GM12878 (cell line): ENCODE results near the gene IFT52. TPM values are rescaled to one million over a fixed set of nuclear protein-coding genes. Genes with fewer than 3 reads are reported as not detected.

Experiments used
- ATAC-seq: fragments of 200-7000 bp; cut with Tn5 transposase; 3 replicates; pipeline ENCODE4 v1.9.1; 2020; ENCODE audit warnings: mild to moderate bottlenecking, moderate library complexity
- BruUV-seq: library from RNA; stranded (reverse); fragments of 400-500 nt; replicated peaks from 2 replicates; lab custom pipeline; 2021; lab: Mats Ljungman, UMichigan
- CTCF ChIA-PET: fragments of 300-600 bp; sonication (Branson Sonifier 250); formaldehyde crosslinking; extraction: SDS; loops from one replicate; lab custom pipeline; 2021; ENCODE audit warnings: inconsistent platforms; lab: Yijun Ruan, JAX
- POLR2A ChIA-PET: fragments of 350-600 bp; formaldehyde crosslinking; extraction: SDS; loops from one replicate; lab custom pipeline; 2021; ENCODE audit warnings: inconsistent platforms; lab: Charles Lee
- RAD21 ChIA-PET: fragments of 300-600 bp; sonication (Branson Sonifier 250); formaldehyde crosslinking; loops from one replicate; lab custom pipeline; 2023; ENCODE audit warnings: antibody characterized with exemption; ENCODE audit not compliant: unreplicated experiment; lab: Charles Lee
- SMC1A ChIA-PET: fragments of 300-600 bp; sonication (Branson Sonifier 250); formaldehyde crosslinking; loops from one replicate; lab custom pipeline; 2023; ENCODE audit not compliant: unreplicated experiment, uncharacterized antibody; lab: Charles Lee
- DNase-seq: peaks from one replicate; pipeline ENCODE4 v3.0.0-alpha.2; 2011; ENCODE audit warnings: low read depth, low spot score
- FAIRE-seq: peaks from 3 replicates; lab custom pipeline; 2011; peaks lifted over from hg19 to GRCh38; lab: Jason Lieb, UNC
- H2AFZ ChIP-seq: 2 replicates; pipeline ENCODE4 v1.6.0; 2011; ENCODE audit warnings: low read depth, low read length, control low read depth; ENCODE audit not compliant: control insufficient read depth
- H3K27ac ChIP-seq: 2 replicates; pipeline ENCODE4 v1.5.1; 2011; ENCODE audit warnings: control low read depth; ENCODE audit not compliant: control insufficient read depth, insufficient read depth
- H3K27me3 ChIP-seq, 2 experiments: replicated peaks in 1 of 2; 2 replicates each; pipeline versions ENCODE4 v1.6.0 to v1.6.1; 2011; ENCODE audit warnings: low read length in 1 of 2; ENCODE audit not compliant: control insufficient read depth in 2 of 2, insufficient read depth in 2 of 2
- H3K36me3 ChIP-seq, 2 experiments: 2 replicates each; pipeline ENCODE4 v1.5.1; 2011; ENCODE audit warnings: low read length in 1 of 2; ENCODE audit not compliant: control insufficient read depth in 2 of 2, insufficient read depth in 2 of 2
- H3K4me1 ChIP-seq: 2 replicates; pipeline ENCODE4 v1.6.1; 2011; ENCODE audit warnings: mild to moderate bottlenecking, low read length, moderate library complexity, mixed read lengths; ENCODE audit not compliant: control insufficient read depth, insufficient read depth
- H3K4me2 ChIP-seq: 2 replicates; pipeline ENCODE4 v1.6.0; 2011; ENCODE audit warnings: control low read depth; ENCODE audit not compliant: control insufficient read depth, insufficient read depth
- H3K4me3 ChIP-seq: fragments of 200-600 bp; sonication (generic); 2 replicates; pipeline ENCODE4 v1.5.1; 2016
- H3K79me2 ChIP-seq: 2 replicates; pipeline ENCODE4 v1.6.0; 2011; ENCODE audit warnings: low read length; ENCODE audit not compliant: control insufficient read depth, insufficient read depth
- H3K9ac ChIP-seq: 2 replicates; pipeline ENCODE4 v1.8.0; 2011; ENCODE audit warnings: low read length, control low read depth, mixed read lengths; ENCODE audit not compliant: control insufficient read depth, insufficient read depth
- H3K9me3 ChIP-seq: replicated peaks from 3 replicates; pipeline ENCODE4 v1.5.1; 2011; ENCODE audit warnings: mild to moderate bottlenecking, low read length; ENCODE audit not compliant: control insufficient read depth, insufficient read depth
- H4K20me1 ChIP-seq: 2 replicates; pipeline ENCODE4 v1.6.0; 2011; ENCODE audit not compliant: control insufficient read depth, insufficient read depth
- BMI1 ChIP-seq: fragments of 450-650 bp; IDR thresholded peaks from 2 replicates; pipeline ENCODE4 v1.6.1; 2016; ENCODE audit warnings: mild to moderate bottlenecking, moderate library complexity, borderline replicate concordance
- CREB1 ChIP-seq: IDR thresholded peaks from 2 replicates; pipeline ENCODE4 v1.6.1; 2012; ENCODE audit warnings: low read depth, mild to moderate bottlenecking, inconsistent platforms
- NR2C1 ChIP-seq: fragments of 450-650 bp; IDR thresholded peaks from 2 replicates; pipeline ENCODE4 v1.6.1; 2017; ENCODE audit warnings: antibody characterized with exemption, mild to moderate bottlenecking, moderate library complexity
- PAX8 ChIP-seq: fragments of 450-650 bp; IDR thresholded peaks from 2 replicates; pipeline ENCODE4 v1.6.1; 2017; ENCODE audit warnings: mild to moderate bottlenecking, moderate library complexity
- PRDM15 ChIP-seq: fragments of 450-650 bp; formaldehyde crosslinking; IDR thresholded peaks from 2 replicates; pipeline ENCODE4 v1.4.0; 2020; ENCODE audit warnings: mild to moderate bottlenecking, moderate library complexity
- RELB ChIP-seq: fragments of 450-650 bp; IDR thresholded peaks from 2 replicates; pipeline ENCODE4 v1.6.1; 2017; ENCODE audit warnings: low read depth, mild to moderate bottlenecking, moderate library complexity
- SMAD1 ChIP-seq: fragments of 450-650 bp; IDR thresholded peaks from 2 replicates; pipeline ENCODE4 v1.6.1; 2018; ENCODE audit warnings: mild to moderate bottlenecking, low read depth; ENCODE audit not compliant: partially characterized antibody
- SMAD5 ChIP-seq: IDR thresholded peaks from 2 replicates; pipeline ENCODE4 v1.6.1; 2016; ENCODE audit warnings: antibody characterized with exemption, low read depth
- WGBS: methylation state at CpG from one replicate; pipeline ENCODE4 v1.1.6; 2016; ENCODE audit warnings: low lambda C conversion rate; ENCODE audit not compliant: insufficient replicate concordance, insufficient coverage; ENCODE audit errors: missing lambda C conversion rate; 5-methylcytosine and 5-hydroxymethylcytosine counted together
- in situ Hi-C: fragments of 300-500 bp; cut with MboI; formaldehyde crosslinking; loops from 9 replicates; pipeline ENCODE4 v1.14.3; 2018; ENCODE audit warnings: mixed read lengths
- intact Hi-C: fragments of 100-400 bp; cut with micrococcal nuclease; formaldehyde crosslinking; loops from one replicate; pipeline ENCODE4 v1.14.2; 2022; ENCODE audit not compliant: unreplicated experiment
- polyA plus RNA-seq, 11 experiments: library from polyadenylated mRNA; depleted of rRNA in 4 of 11; unstranded in 6 of 11; stranded (reverse) in 5 of 11; fragments of >200 nt; fragmentation: Nextera tagmentation in 4 of 11; fragmentation: Illumina TruSeq in 1 of 11; extraction: Ambion mirVana in 4 of 11; extraction: Trizol in 1 of 11; gene quantifications; 1 replicate in 1 of 11; 2 replicates in 10 of 11; pipeline versions ENCODE4 v1.2.1 to v1.2.3, GENCODE V29; 2011 to 2016; ENCODE audit warnings: inconsistent platforms in 2 of 11, missing spikeins in 2 of 11, low read depth in 1 of 11
- total RNA-seq, 4 experiments: library from RNA; depleted of rRNA in 3 of 4; stranded (reverse); fragments of >200 nt in 3 of 4; fragmentation: Illumina TruSeq in 1 of 4; extraction: Trizol in 1 of 4; gene quantifications; 2 replicates each; pipeline versions ENCODE4 v1.2.1 to v1.2.3, GENCODE V29; 2013 to 2021

IFT52 gene
- total and polyA plus RNA-seq, 10 of the 15 experiments (the other 5 are each of a cell fraction or from before 2014, with no cell fraction given) = 18.1 to 30.5 (median 26.0) TPM

GRCh38 chr20:43636429-43636828, 45.7 kb downstream of the IFT52 start:
- WGBS = 96% methylated on average over 2 of the region's 2 CpGs
- in situ Hi-C loops = no loop called here
- no peak overlapping the region for H3K9ac ChIP-seq
- TF ChIP-seq SMAD5 (no peak), PAX8 (no peak), CREB1 (no peak), BMI1 (no peak), NR2C1 (no peak), RELB (no peak), PRDM15 (CRISPR knock-in tag) (no peak), SMAD1 (no peak)
- FAIRE-seq (no peak), ATAC-seq (no peak), DNase-seq (no peak)
- ChIA-PET CTCF (interaction anchor here (1.2 kb wide), 1 partner anchor 55 kb away, joined by 3 read pairs; no protein-coding TSS in a partner anchor), SMC1A (interaction anchor here (1.3 kb wide), 1 partner anchor 23 kb away, joined by 3 read pairs; no protein-coding TSS in a partner anchor), POLR2A (interaction anchor here (0.5 to 0.7 kb wide), 2 partner anchors 9 to 358 kb away, joined by 3 to 5 read pairs; no protein-coding TSS in a partner anchor), RAD21 (no interaction called here)
- BruUV-seq = no TSS peak
- H3K9me3 ChIP-seq = no peaks in the 10 kb centered on the region
- H4K20me1 ChIP-seq = no peaks in the 10 kb centered on the region
- H2AFZ ChIP-seq = no peak overlapping the region
- no peak overlapping the region for H3K4me2 ChIP-seq
- no peak overlapping the region for H3K4me3 ChIP-seq
- H3K27me3 ChIP-seq = no peaks in the 10 kb centered on the region
- H3K79me2 ChIP-seq = no peaks in the 10 kb centered on the region
- no peaks in the 10 kb centered on the region; a peak in 1 of 4 replicates for H3K36me3 ChIP-seq
- no peak overlapping the region for H3K27ac ChIP-seq
- intact Hi-C loops = no loop called here
- H3K4me1 ChIP-seq = no peaks in the 10 kb centered on the region
